ENCODE measurements around the gene UCK2. TPM values are rescaled to one million over a fixed set of nuclear protein-coding genes. Genes with fewer than 3 reads are reported as not detected.

The UCK2 gene
- total RNA-seq, 1 donor from 2014 or later, result 32.0 TPM

GRCh38 chr1:165831146-165831545 lies 3.7 kb downstream of the UCK2 start:
- intact Hi-C loops (cut with DNase I), result loop anchor here (2.0 kb wide), 1 partner anchor 198 kb away; no protein-coding TSS in a partner anchor
- DNase-seq (ENCODE audit: low spot score), result no peak

GRCh38 chr1:165832902-165833301 lies 5.5 kb downstream of the UCK2 start:
- DNase-seq (ENCODE audit: low spot score), result no peak
- intact Hi-C loops (cut with DNase I), result no loop called here

- intact Hi-C loops (cut with DNase I), result no loop called here
- DNase-seq (ENCODE audit: low spot score), result no peak
Measured at GRCh38 chr1:165833358-165833757, 5.9 kb downstream of the UCK2 start.

DNA sequence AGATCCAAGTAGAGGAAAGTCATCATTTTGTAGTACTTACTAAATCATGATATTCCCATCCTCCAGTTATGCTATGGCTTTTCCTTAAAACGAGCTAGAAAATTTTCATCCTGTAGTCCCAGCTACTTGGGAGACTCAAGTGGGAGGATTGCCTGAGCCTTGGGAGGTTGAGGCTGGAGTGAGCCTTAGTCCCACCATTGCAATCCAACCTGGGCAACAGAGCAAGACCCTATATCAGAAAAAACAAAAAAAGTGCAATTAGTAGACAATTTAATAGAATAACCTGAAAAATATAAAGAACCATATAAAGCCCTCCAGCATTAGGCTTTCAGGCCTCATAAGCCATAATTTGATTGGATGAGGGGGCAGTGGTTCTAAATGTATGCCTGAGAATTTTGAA lies 6.8 kb downstream of the UCK2 start:
- DNase-seq (ENCODE audit: low spot score), result no peak
- intact Hi-C loops (cut with DNase I), result no loop called here

- intact Hi-C loops (cut with DNase I), result no loop called here
- no peak for DNase-seq (ENCODE audit: low spot score)
Measured at GRCh38 chr1:165834881-165835280, 7.5 kb downstream of the UCK2 start.

GRCh38 chr1:165836664-165837482 lies 9.5 kb downstream of the UCK2 start:
- intact Hi-C loops (cut with DNase I), result no loop called here
- DNase-seq (ENCODE audit: low spot score), result no peak

DNA sequence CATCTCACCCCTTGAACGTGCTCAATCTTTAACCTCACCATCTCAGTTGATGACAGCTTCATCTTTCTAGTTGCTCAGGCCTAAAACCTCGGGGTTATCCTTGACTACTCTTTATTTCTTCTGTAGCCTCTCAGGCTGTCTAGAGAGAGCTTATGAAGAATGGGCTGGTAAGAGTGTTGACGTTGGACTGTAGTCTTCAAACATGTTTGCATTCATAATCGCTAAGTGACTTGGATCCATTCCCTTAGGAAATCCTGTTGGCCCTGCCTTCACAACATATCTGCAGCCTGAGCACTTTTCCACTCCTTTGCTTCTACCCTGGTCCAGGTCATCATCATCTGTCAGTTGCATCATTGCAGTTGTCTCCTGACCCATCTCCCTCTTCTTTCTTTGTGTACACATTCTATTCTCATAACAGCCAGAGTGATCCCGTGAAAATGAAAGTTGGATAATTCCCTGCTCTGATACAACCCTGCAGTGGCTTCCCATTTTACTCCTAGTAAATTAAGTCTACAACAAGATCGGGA lies 10.5 kb downstream of the UCK2 start:
- intact Hi-C loops (cut with DNase I), result no loop called here
- DNase-seq (ENCODE audit: low spot score), result no peak

DNA sequence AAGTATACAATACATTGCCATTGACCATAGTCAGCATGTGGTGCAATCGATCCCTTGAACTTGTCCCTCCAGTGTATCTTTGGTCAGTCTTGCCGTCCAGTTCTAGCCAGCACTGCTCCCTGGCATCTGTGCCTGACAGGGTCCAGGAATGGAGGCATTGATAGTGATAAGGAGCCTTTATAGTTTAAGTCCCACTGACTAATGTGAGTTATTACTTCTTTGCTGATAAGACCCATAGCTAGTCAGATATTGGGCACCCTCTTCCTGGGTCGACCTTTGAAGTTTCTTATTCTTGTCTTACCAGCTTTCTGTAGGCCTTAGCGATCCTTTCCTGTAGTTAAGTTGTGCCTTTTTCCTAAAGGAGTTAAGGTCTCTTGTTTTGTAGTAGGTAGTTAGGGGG lies 13.0 kb downstream of the UCK2 start:
- intact Hi-C loops (cut with DNase I), result no loop called here
- no peak for DNase-seq (ENCODE audit: low spot score)

GRCh38 chr1:165841582-165842017 lies 14.2 kb downstream of the UCK2 start:
- intact Hi-C loops (cut with DNase I), result no loop called here
- no peak for DNase-seq (ENCODE audit: low spot score)

DNA sequence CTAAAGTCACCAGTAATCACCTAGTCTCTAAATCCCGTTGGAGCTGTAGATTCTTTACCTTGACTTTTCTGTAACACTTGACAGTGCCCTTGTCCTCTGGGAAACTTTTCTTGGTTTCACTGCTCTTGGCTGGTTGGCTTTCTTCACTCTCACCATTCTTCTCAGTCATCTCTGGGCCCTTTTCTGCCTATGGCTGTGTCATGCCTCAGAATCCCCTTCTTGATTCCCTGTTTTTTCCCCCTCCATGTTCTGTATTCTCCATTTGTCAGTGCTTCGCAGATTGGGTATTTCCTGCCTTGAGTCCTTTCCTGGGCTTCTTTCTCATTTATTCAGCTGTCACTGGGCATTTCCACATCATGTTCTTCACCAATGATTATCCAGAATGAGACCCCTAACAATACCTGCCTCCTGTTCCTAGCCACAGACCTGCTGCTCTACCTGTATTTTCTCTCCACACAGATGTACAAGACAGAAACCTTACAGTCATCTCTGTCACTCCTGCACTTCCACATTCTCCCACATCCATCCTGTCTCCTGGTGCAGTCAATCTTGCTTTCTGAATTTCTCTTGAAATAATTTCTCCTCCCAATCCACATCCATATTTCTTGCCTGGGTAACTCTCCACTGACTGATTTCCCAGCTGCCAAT lies 14.7 kb downstream of the UCK2 start:
- intact Hi-C loops (cut with DNase I), result no loop called here
- no peak for DNase-seq (ENCODE audit: low spot score)

DNA sequence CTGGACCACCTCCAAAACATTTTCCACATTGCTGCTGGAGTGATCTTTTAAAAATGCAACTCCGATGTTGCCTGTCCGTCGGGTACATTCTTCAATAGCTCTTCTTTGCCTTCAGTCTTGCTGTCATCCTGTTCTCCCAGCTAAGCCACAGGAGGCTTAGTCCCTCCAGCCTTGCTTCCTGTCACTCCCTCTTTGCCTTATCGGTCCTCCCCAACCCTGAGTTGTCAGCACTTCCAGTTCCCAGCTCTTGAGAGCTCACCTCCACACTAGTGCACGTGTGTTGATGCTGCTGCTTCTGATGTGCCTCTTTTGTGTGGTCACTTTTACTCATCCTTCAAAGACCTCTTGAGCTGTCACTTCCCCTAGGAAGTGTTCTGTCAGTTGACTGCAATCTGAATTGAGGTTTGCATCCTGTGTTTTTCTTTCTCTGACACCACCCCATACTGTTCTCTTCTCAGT lies 15.3 kb downstream of the UCK2 start:
- no peak for DNase-seq (ENCODE audit: low spot score)
- intact Hi-C loops (cut with DNase I), result no loop called here

DNA sequence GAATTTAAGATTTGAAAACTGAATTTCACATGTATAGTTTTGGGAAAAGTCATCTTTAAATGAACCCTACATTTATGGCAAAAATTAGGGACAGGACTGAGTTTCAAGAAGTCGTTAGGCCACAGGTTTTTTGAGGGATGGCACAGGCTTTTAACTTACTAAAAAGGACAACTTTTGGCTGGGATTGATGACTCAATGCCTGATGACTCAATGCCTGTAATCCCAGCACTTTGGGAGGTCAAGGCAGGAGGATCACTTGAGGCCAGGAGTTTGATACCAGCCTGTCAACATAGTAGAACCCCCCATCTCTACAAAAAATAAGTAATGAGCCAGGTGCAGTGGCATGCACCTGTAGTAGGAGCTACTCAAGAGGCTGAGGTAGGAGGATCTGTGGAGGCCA lies 15.9 kb downstream of the UCK2 start:
- no peak for DNase-seq (ENCODE audit: low spot score)

GRCh38 chr1:165844114-165844798 lies 16.8 kb downstream of the UCK2 start:
- DNase-seq (ENCODE audit: low spot score), result no peak
- intact Hi-C loops (cut with DNase I), result no loop called here

More for the DNA sequence above, 15.9 kb downstream of the UCK2 start:
- intact Hi-C loops (cut with DNase I), result no loop called here

DNA sequence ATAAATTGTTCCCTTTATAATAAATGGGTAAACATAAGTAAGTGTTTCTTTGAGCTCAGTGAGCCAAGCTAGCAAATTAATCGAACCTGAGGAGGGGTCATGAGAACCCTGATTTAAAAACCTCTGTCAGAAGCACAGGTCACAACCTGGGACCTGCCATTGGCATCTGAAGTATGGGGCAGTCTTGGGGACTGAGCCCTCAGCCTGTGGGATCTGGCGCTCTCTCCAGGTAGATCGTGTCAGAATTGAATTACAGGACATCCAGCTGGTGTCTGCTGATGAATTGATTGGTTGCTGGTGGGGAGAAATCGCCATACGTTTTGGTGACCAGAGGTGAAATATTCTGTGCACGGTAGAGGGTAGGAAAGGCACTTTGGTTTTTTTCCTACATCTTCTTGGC lies 17.5 kb downstream of the UCK2 start:
- DNase-seq (ENCODE audit: low spot score), result no peak
- intact Hi-C loops (cut with DNase I), result no loop called here

DNA sequence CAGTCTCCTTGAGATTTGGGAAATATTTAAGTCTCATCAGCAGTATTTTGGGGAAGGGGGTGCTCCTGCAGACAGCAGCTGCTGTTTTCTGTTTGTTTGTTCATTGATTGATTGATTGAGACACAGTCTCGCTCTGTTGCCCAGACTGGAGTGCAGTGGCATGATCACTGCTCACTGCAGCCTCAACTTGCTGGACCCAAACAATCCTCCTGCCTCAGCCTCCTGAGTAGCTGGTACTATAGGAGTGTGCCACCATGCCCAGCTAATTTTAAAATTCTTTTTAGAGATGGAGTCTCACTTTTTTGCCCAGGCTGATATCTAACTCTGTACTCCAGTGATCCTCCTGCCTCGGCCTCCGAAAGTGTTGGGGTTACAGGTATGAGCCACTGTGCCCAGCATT lies 18.2 kb downstream of the UCK2 start:
- DNase-seq (ENCODE audit: low spot score), result no peak
- intact Hi-C loops (cut with DNase I), result no loop called here

- no peak for DNase-seq (ENCODE audit: low spot score)
- intact Hi-C loops (cut with DNase I), result no loop called here
Measured at GRCh38 chr1:165845992-165846748, 18.8 kb downstream of the UCK2 start.

GRCh38 chr1:165847486-165847885 lies 20.1 kb downstream of the UCK2 start:
- no peak for DNase-seq (ENCODE audit: low spot score)
- intact Hi-C loops (cut with DNase I), result no loop called here

DNA sequence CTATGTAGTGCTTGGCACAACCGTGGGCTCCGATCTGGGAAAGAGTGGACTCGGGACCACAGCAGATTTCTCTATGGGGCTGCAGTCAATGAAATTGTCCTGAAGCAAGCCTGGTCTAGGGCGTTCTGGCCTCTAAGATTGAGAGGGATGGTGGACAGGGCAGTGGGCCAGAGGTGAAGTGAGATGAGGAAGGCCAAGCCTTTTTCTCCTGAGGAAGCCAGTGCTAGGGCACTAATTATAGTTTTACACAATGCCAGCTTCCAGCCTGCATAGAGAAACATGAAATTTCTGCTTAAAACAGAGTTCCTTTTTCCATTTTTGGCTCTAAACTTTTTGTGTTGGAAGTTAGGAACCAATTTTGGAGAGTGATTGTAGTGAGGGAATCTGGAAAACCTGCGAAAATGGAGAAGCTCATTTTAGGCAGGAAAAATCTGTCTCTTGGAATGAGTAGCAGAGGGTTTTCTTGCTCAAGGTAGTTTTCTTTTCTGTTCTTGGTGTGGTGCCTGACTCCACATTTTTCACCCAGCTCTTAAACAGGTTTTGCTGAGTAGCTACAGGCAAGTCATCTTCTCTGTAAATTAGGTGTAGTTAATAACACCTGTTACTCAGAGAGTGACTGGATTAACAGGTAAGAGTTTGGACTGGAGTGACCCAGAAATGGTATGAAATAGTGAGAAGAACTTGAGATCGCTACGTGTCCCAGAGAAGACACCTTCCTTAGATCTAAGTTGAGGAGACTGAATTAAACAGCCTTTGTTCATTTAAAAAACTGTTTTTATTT lies 22.1 kb downstream of the UCK2 start:
- no peak for DNase-seq (ENCODE audit: low spot score)
- intact Hi-C loops (cut with DNase I), result no loop called here
